Neuronal stem cell (in vitro differentiated cells): ENCODE results near the gene DCST1.

ENCODE experiments used
- DNase-seq: peaks from one replicate; pipeline ENCODE4 v3.0.0-alpha.2; 2013; ENCODE audit warnings: low spot score
- H2AFZ ChIP-seq: one replicate; pipeline ENCODE4 v1.6.1; 2013; ENCODE audit warnings: mild to moderate bottlenecking, low read length, inconsistent platforms
- H2AK5ac ChIP-seq: 2 replicates; pipeline ENCODE4 v1.6.1; 2013; ENCODE audit warnings: low read depth, mild to moderate bottlenecking, inconsistent platforms, low read length, moderate library complexity, mixed read lengths
- H2BK120ac ChIP-seq: 2 replicates; pipeline ENCODE4 v1.6.1; 2013; ENCODE audit warnings: low read depth, mild to moderate bottlenecking, inconsistent platforms, low read length, moderate library complexity, mixed read lengths
- H2BK12ac ChIP-seq: one replicate; pipeline ENCODE4 v1.6.1; 2013; ENCODE audit warnings: low read length, inconsistent platforms
- H2BK15ac ChIP-seq: 2 replicates; pipeline ENCODE4 v1.6.1; 2013; ENCODE audit warnings: mild to moderate bottlenecking, low read length, inconsistent platforms, mixed read lengths
- H2BK5ac ChIP-seq: one replicate; pipeline ENCODE4 v1.6.1; 2013; ENCODE audit warnings: inconsistent platforms, mild to moderate bottlenecking, low read length, moderate library complexity
- H3K14ac ChIP-seq: one replicate; pipeline ENCODE4 v1.6.1; 2013; ENCODE audit warnings: low read length, inconsistent platforms
- H3K18ac ChIP-seq: 2 replicates; pipeline ENCODE4 v1.6.1; 2013; ENCODE audit warnings: low read length, inconsistent platforms
- H3K23ac ChIP-seq: 2 replicates; pipeline ENCODE4 v1.6.1; 2013; ENCODE audit warnings: low read depth, mild to moderate bottlenecking, mixed read lengths, low read length, inconsistent platforms; ENCODE audit not compliant: poor library complexity
- H3K27ac ChIP-seq: replicated peaks from 3 replicates; pipeline ENCODE4 v1.5.1; 2013; ENCODE audit warnings: low read length, inconsistent platforms
- H3K27me3 ChIP-seq, 3 experiments: 2 replicates each; pipeline ENCODE4 v1.6.1; 2013; ENCODE audit warnings: low read length in 3 of 3, mild to moderate bottlenecking in 2 of 3, inconsistent platforms in 1 of 3, low read depth in 1 of 3, mixed read lengths in 1 of 3, moderate library complexity in 1 of 3; ENCODE audit not compliant: control insufficient read depth in 3 of 3, insufficient read depth in 3 of 3
- H3K36me3 ChIP-seq, 2 donors: replicated peaks in 1 of 2; 2 replicates each; pipeline ENCODE4 v1.6.1; 2013; ENCODE audit warnings: low read length in 2 of 2; ENCODE audit not compliant: control insufficient read depth in 2 of 2, insufficient read depth in 2 of 2
- H3K4ac ChIP-seq: 2 replicates; pipeline ENCODE4 v1.6.1; 2013; ENCODE audit warnings: inconsistent platforms, mild to moderate bottlenecking, low read length, moderate library complexity
- H3K4me1 ChIP-seq, 2 donors: 1 replicate in 1 of 2; 2 replicates in 1 of 2; pipeline ENCODE4 v1.6.1; 2013; ENCODE audit warnings: low read length in 2 of 2, low read depth in 1 of 2; ENCODE audit not compliant: control insufficient read depth in 2 of 2, insufficient read depth in 1 of 2
- H3K4me2 ChIP-seq: one replicate; pipeline ENCODE4 v1.6.1; 2013; ENCODE audit warnings: mild to moderate bottlenecking, low read length, inconsistent platforms; ENCODE audit not compliant: insufficient read depth, poor library complexity, severe bottlenecking
- H3K4me3 ChIP-seq, 2 donors: 2 replicates each; pipeline ENCODE4 v1.5.1; 2013; ENCODE audit warnings: low read length in 2 of 2, mild to moderate bottlenecking in 2 of 2, inconsistent platforms in 1 of 2, moderate library complexity in 1 of 2
- H3K79me1 ChIP-seq: one replicate; pipeline ENCODE4 v1.6.1; 2013; ENCODE audit warnings: low read depth, mild to moderate bottlenecking, inconsistent platforms, low read length, moderate library complexity
- H3K9ac ChIP-seq: one replicate; pipeline ENCODE4 v1.6.1; 2013; ENCODE audit warnings: mild to moderate bottlenecking, low read depth, low read length, inconsistent platforms; ENCODE audit not compliant: poor library complexity
- H3K9me3 ChIP-seq, 2 donors: replicated peaks in 1 of 2; 2 replicates each; pipeline versions ENCODE3 to v1.6.1; 2013; ENCODE audit warnings: low read length in 2 of 2, mild to moderate bottlenecking in 2 of 2, inconsistent platforms in 1 of 2, low read depth in 1 of 2, mixed read lengths in 1 of 2, moderate library complexity in 1 of 2; ENCODE audit not compliant: control insufficient read depth in 2 of 2, insufficient read depth in 1 of 2
- H4K8ac ChIP-seq: one replicate; pipeline ENCODE4 v1.6.1; 2013; ENCODE audit warnings: low read depth, mild to moderate bottlenecking, inconsistent platforms, low read length, moderate library complexity
- H4K91ac ChIP-seq: one replicate; pipeline ENCODE4 v1.6.1; 2013; ENCODE audit warnings: low read length, low read depth, mild to moderate bottlenecking, inconsistent platforms; ENCODE audit not compliant: poor library complexity
- WGBS, 2 donors: extraction: QIAGEN DNeasy Blood & Tissue Kit; methylation state at CpG; one replicate each; pipeline ENCODE4 v1.1.7; 2013; ENCODE audit warnings: missing lambda C conversion rate in 2 of 2, mixed read lengths in 1 of 2; ENCODE audit not compliant: insufficient read length in 2 of 2, insufficient replicate concordance in 1 of 2; ENCODE audit errors: extremely low coverage in 2 of 2; 5-methylcytosine and 5-hydroxymethylcytosine counted together

Gene DCST1

DNA sequence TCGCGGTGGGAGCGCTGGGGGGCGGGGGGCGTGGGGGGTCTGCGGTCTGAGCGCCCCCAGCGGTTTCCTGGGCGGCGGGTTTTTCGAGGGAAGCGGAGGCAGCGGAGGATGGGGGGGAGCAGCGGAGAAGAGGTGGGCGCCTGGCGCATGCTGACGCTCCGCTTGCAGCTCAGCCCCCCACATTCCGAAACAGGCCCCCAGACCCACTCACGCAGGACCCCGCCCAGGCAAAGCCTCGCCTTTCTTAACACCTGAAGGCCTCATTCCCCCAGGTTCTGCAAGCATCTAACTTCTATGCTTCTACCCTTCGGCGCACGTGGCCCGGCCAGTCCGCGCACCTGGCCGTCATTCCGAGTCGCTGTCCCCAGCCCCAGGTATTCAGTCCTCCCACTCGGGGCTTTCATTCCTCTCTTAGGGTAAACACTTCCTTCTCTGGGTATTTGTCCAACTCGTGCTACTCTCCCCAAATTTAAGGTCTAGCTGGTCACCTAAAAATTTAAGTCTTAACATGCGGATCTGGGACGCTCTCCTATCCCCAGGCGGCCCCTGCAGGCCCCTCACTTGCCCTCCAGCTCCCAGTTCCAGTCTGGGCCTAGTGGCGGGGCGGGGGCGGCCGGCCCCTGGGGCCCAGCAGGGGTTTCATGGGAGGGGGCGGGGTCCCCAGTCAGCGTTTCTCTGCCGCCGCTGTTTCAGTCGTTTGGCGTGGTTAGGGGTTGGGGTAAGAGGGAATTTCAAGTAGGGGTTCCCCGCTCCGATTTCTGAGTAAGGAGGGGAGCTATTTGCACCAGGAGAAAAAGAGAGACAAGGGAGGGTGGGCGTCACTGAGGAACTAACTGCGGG, 33.8 kb upstream of the DCST1 start:
- peak overlapping the region; percentile 93 for H2BK15ac ChIP-seq
- H2BK5ac ChIP-seq: peak overlapping the region; percentile 88
- no peak overlapping the region for H4K8ac ChIP-seq
- H2BK12ac ChIP-seq: peak overlapping the region; percentile 93
- no CpG with 5 or more reads among the region's 50 CpGs for WGBS, 2 donors
- peak overlapping the region; percentile 73 for H3K23ac ChIP-seq
- peak overlapping the region; percentile 76 for H2AFZ ChIP-seq
- peaks cover 0 to 2% (median 0%) of the 10 kb centered on the region in 3 experiments for H3K27me3 ChIP-seq
- H3K9ac ChIP-seq: peak overlapping the region; percentile 70
- H3K14ac ChIP-seq: peak overlapping the region; percentile 31
- no peaks in the 10 kb centered on the region for H3K9me3 ChIP-seq
- no peaks in the 10 kb centered on the region for H3K36me3 ChIP-seq
- peaks cover 8% of the 10 kb centered on the region for H3K79me1 ChIP-seq
- H3K18ac ChIP-seq: peak overlapping the region; percentile 97
- H3K4me1 ChIP-seq: peaks cover 16 to 19% of the 10 kb centered on the region in 2 donors
- H3K4me2 ChIP-seq: peak overlapping the region; percentile 96
- H4K91ac ChIP-seq: no peak overlapping the region
- no peak overlapping the region for H2BK120ac ChIP-seq
- peak overlapping the region; percentile 89 for H3K27ac ChIP-seq
- H3K4me3 ChIP-seq: peak overlapping the region; percentile 71 to 90
- H3K4ac ChIP-seq: peak overlapping the region; percentile 84
- no peak for DNase-seq
- H2AK5ac ChIP-seq: peak overlapping the region; percentile 90

- H2AFZ ChIP-seq: peak overlapping the region; percentile 97
- peak overlapping the region; percentile 93 for H2BK15ac ChIP-seq
- no CpG with 5 or more reads among the region's 13 CpGs for WGBS, 2 donors
- no peak overlapping the region for H4K8ac ChIP-seq
- H3K23ac ChIP-seq: peak overlapping the region; percentile 73
- peak overlapping the region; percentile 96 for H3K4me2 ChIP-seq
- H3K27me3 ChIP-seq: peaks cover 0 to 2% (median 0%) of the 10 kb centered on the region in 3 experiments
- peak overlapping the region; percentile 93 for H2BK12ac ChIP-seq
- no peaks in the 10 kb centered on the region for H3K36me3 ChIP-seq
- H3K18ac ChIP-seq: peak overlapping the region; percentile 97
- peak overlapping the region; percentile 88 for H2BK5ac ChIP-seq
- H3K79me1 ChIP-seq: peaks cover 8% of the 10 kb centered on the region
- H2AK5ac ChIP-seq: peak overlapping the region; percentile 83
- H2BK120ac ChIP-seq: no peak overlapping the region
- H3K27ac ChIP-seq: peak overlapping the region; percentile 89
- no peak overlapping the region for H3K4ac ChIP-seq
- H3K9me3 ChIP-seq: no peaks in the 10 kb centered on the region
- H3K4me3 ChIP-seq: peak overlapping the region; percentile 24 to 90
- no peak for DNase-seq
- H4K91ac ChIP-seq: no peak overlapping the region
- H3K4me1 ChIP-seq: peaks cover 17 to 19% of the 10 kb centered on the region in 2 donors
- H3K9ac ChIP-seq: peak overlapping the region; percentile 90
- peak overlapping the region; percentile 31 for H3K14ac ChIP-seq
These were observed 33.3 kb upstream of the DCST1 start for GRCh38 chr1:155000411-155000725.

DNA sequence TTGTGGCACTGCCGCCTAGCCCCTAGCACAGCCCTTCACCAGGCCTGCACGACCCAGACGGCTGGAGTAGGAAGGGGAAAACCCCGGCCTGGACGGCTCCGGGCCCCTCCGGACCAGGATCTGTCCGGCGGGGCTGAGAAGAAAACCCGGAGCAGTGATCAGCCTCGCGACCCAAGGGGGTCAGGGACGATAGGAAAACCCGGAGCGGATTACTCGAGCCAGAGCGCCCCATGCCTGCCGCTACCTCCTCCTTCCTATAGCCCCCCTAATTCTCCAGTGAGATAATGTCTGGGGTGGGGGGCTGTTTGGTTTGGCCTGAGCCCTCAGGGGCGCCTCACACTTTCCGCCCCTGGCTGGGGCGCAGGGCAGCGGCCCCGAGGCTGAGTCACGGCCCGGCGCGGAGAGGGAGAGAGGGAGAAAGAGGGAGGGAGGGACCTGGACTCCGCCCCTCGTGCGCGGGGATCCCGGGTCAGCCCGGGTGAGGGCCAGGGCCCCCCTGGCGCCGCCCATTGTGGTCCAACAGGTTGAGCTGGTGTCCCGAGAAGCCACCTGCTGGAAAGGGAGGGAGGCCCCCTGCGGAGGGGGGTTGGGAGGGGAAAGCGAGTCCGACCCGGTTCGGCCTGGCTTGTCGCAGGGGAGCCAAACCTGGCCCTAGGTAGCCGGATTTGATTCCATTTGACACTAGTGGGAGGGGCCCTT, 32.7 kb upstream of the DCST1 start:
- Histone ChIP-seq H4K91ac (no peak overlapping the region), H3K27ac (peak overlapping the region; percentile 89), H3K4me1 (peaks cover 17 to 19% of the 10 kb centered on the region in 2 donors), H3K9ac (peak overlapping the region; percentile 34), H2BK120ac (no peak overlapping the region), H3K79me1 (peaks cover 9% of the 10 kb centered on the region), H3K36me3 (no peaks in the 10 kb centered on the region), H3K4me3 (peak overlapping the region; percentile 82 to 90), H3K4me2 (peak overlapping the region; percentile 96), H3K27me3 (peaks cover 0 to 2% (median 0%) of the 10 kb centered on the region in 3 experiments), H3K14ac (no peak overlapping the region), H2AFZ (peak overlapping the region; percentile 97), H2BK5ac (peak overlapping the region; percentile 88), H2BK12ac (no peak overlapping the region), H2AK5ac (peak overlapping the region; percentile 23), H4K8ac (no peak overlapping the region), H3K9me3 (no peaks in the 10 kb centered on the region), H3K4ac (no peak overlapping the region), H2BK15ac (peak overlapping the region; percentile 68), H3K18ac (peak overlapping the region; percentile 92), H3K23ac (peak overlapping the region; percentile 88)
- WGBS, 2 donors: no CpG with 5 or more reads among the region's 43 CpGs
- DNase-seq: peak; percentile 97

GRCh38 chr1:155001425-155001674, 32.3 kb upstream of the DCST1 start:
- peak overlapping the region; percentile 89 for H3K27ac ChIP-seq
- WGBS, 2 donors: no CpG with 5 or more reads among the region's 11 CpGs

More at GRCh38 chr1:155001425-155001674, 32.3 kb upstream of the DCST1 start:
- Histone ChIP-seq H3K4ac (no peak overlapping the region), H2AK5ac (peak overlapping the region; percentile 72), H2BK15ac (no peak overlapping the region), H3K4me3 (peak overlapping the region; percentile 82 to 90), H3K36me3 (no peaks in the 10 kb centered on the region), H2AFZ (peak overlapping the region; percentile 97), H3K27me3 (peaks cover 0 to 2% (median 0%) of the 10 kb centered on the region in 3 experiments), H2BK5ac (peak overlapping the region; percentile 88), H3K9ac (peak overlapping the region; percentile 79), H4K91ac (no peak overlapping the region), H3K4me1 (peaks cover 17 to 19% of the 10 kb centered on the region in 2 donors), H3K14ac (no peak overlapping the region), H3K79me1 (peaks cover 9% of the 10 kb centered on the region), H3K4me2 (peak overlapping the region; percentile 85), H4K8ac (no peak overlapping the region), H3K18ac (peak overlapping the region; percentile 92), H2BK120ac (no peak overlapping the region), H2BK12ac (no peak overlapping the region), H3K23ac (peak overlapping the region; percentile 88), H3K9me3 (no peaks in the 10 kb centered on the region)
- DNase-seq: no peak
